ENCODE data around the gene CLPSL1.
A peak's percentile ranks its signal among the peaks of the same experiment; 100 is the strongest.

The CLPSL1 gene

GRCh38 chr6:35752330-35752729 is 28.5 kb upstream of the CLPSL1 start:
- no peak overlapping the region for H3K27ac ChIP-seq (ENCODE audit: low read depth, low read length, poor library complexity, severe bottlenecking)
- no peak overlapping the region for H3K4me3 ChIP-seq (ENCODE audit: low read depth, low read length, poor library complexity, severe bottlenecking)
- TF ChIP-seq CTCF (IDR thresholded peaks at IDR 0.05; ENCODE audit: low read length) (no peak), EZH2 (IDR thresholded peaks at IDR 0.05; ENCODE audit: borderline replicate concordance, low read length) (no peak)
- H3K4me1 ChIP-seq (ENCODE audit: insufficient read depth, low read length, severe bottlenecking), result no peaks in the 10 kb centered on the region
- 0 out of 2 replicates have a peak, but pooled peaks cover 6% of the 10 kb centered on the region for H3K9me3 ChIP-seq (ENCODE audit: low read length)
- H3K27me3 ChIP-seq (ENCODE audit: insufficient read depth, low read length), result peaks cover 6% of the 10 kb centered on the region; the same call in 1 of the 2 replicates
- H3K79me2 ChIP-seq (ENCODE audit: insufficient read depth, low read length), result no peaks in the 10 kb centered on the region
- no peaks in the 10 kb centered on the region for H3K9me2 ChIP-seq (ENCODE audit: low read depth, low read length)
- H3K4me2 ChIP-seq (ENCODE audit: low read length), result no peak overlapping the region
- H3K36me3 ChIP-seq (ENCODE audit: insufficient read depth, low read length), result peaks cover 5% of the 10 kb centered on the region; the same call in 1 of the 2 replicates
- no peak overlapping the region for H2AFZ ChIP-seq (ENCODE audit: low read length)
- no peak overlapping the region for H3K9ac ChIP-seq (ENCODE audit: low read length)
- H4K20me1 ChIP-seq (ENCODE audit: insufficient read depth, low read length), result no peaks in the 10 kb centered on the region
- no peaks in the 10 kb centered on the region for H3F3A ChIP-seq (ENCODE audit: insufficient read depth, low read length)

GRCh38 chr6:35754452-35755277 is 26.2 kb upstream of the CLPSL1 start:
- Histone ChIP-seq H3K4me3 (ENCODE audit: low read depth, low read length, poor library complexity, severe bottlenecking) (no peak overlapping the region), H3K27ac (ENCODE audit: low read depth, low read length, poor library complexity, severe bottlenecking) (no peak overlapping the region), H2AFZ (ENCODE audit: low read length) (no peak overlapping the region), H3K9me3 (ENCODE audit: low read length) (no peaks in the 10 kb centered on the region), H3K9me2 (ENCODE audit: low read depth, low read length) (no peaks in the 10 kb centered on the region), H3K9ac (ENCODE audit: low read length) (no peak overlapping the region), H3K36me3 (ENCODE audit: insufficient read depth, low read length) (no peaks in the 10 kb centered on the region), H4K20me1 (ENCODE audit: insufficient read depth, low read length) (no peaks in the 10 kb centered on the region), H3K4me1 (ENCODE audit: insufficient read depth, low read length, severe bottlenecking) (no peaks in the 10 kb centered on the region), H3F3A (ENCODE audit: insufficient read depth, low read length) (no peaks in the 10 kb centered on the region), H3K27me3 (ENCODE audit: insufficient read depth, low read length) (peaks cover 7% of the 10 kb centered on the region), H3K4me2 (ENCODE audit: low read length) (no peak overlapping the region), H3K79me2 (ENCODE audit: insufficient read depth, low read length) (no peaks in the 10 kb centered on the region)
- TF ChIP-seq CTCF (IDR thresholded peaks at IDR 0.05; ENCODE audit: low read length), result peak; percentile 13; the same call in 1 of the 2 replicates
- TF ChIP-seq EZH2 (IDR thresholded peaks at IDR 0.05; ENCODE audit: borderline replicate concordance, low read length), result no peak

GRCh38 chr6:35755278-35755924 is 25.4 kb upstream of the CLPSL1 start:
- Histone ChIP-seq H3K9me3 (ENCODE audit: low read length) (no peaks in the 10 kb centered on the region), H3K4me2 (ENCODE audit: low read length) (no peak overlapping the region), H3K27ac (ENCODE audit: low read depth, low read length, poor library complexity, severe bottlenecking) (no peak overlapping the region), H4K20me1 (ENCODE audit: insufficient read depth, low read length) (no peaks in the 10 kb centered on the region), H3K9me2 (ENCODE audit: low read depth, low read length) (no peaks in the 10 kb centered on the region), H3K27me3 (ENCODE audit: insufficient read depth, low read length) (peaks cover 7% of the 10 kb centered on the region), H3K79me2 (ENCODE audit: insufficient read depth, low read length) (no peaks in the 10 kb centered on the region), H3K4me1 (ENCODE audit: insufficient read depth, low read length, severe bottlenecking) (no peaks in the 10 kb centered on the region), H3K9ac (ENCODE audit: low read length) (no peak overlapping the region), H3F3A (ENCODE audit: insufficient read depth, low read length) (no peaks in the 10 kb centered on the region), H3K36me3 (ENCODE audit: insufficient read depth, low read length) (no peaks in the 10 kb centered on the region), H2AFZ (ENCODE audit: low read length) (no peak overlapping the region), H3K4me3 (ENCODE audit: low read depth, low read length, poor library complexity, severe bottlenecking) (no peak overlapping the region)
- TF ChIP-seq CTCF (IDR thresholded peaks at IDR 0.05; ENCODE audit: low read length), result no peak
- no peak for TF ChIP-seq EZH2 (IDR thresholded peaks at IDR 0.05; ENCODE audit: borderline replicate concordance, low read length)

Measured in OCI-LY1 (cell line).